OCI-LY1 (cell line): Measurements from ENCODE around the gene GOLGA6L7.

Source experiments
- H2AFZ ChIP-seq: fragments of 200-600 bp; sonication (generic), shearing (Covaris generic); 2 replicates; pipeline ENCODE4 v1.6.0; 2014; ENCODE audit warnings: antibody characterized with exemption, mild to moderate bottlenecking, low read length
- H3F3A ChIP-seq: fragments of 200-600 bp; sonication (generic), shearing (Covaris generic); 2 replicates; pipeline ENCODE4 v1.6.0; 2014; ENCODE audit warnings: mild to moderate bottlenecking, antibody characterized with exemption, low read length, moderate library complexity; ENCODE audit not compliant: insufficient read depth
- H3K27ac ChIP-seq: fragments of 200-600 bp; sonication (generic); 2 replicates; pipeline ENCODE4 v1.5.1; 2014; ENCODE audit warnings: low read length, mixed run types, mild to moderate bottlenecking, low read depth; ENCODE audit not compliant: poor library complexity, severe bottlenecking
- H3K27me3 ChIP-seq: fragments of 200-600 bp; sonication (generic); 2 replicates; pipeline ENCODE4 v1.6.0; 2014; ENCODE audit warnings: antibody characterized with exemption, mild to moderate bottlenecking, low read length, moderate library complexity; ENCODE audit not compliant: insufficient read depth
- H3K36me3 ChIP-seq: fragments of 200-600 bp; sonication (generic); 2 replicates; pipeline ENCODE4 v1.6.1; 2014; ENCODE audit warnings: mild to moderate bottlenecking, antibody characterized with exemption, low read length, moderate library complexity, mixed read lengths; ENCODE audit not compliant: insufficient read depth
- H3K4me1 ChIP-seq: fragments of 200-600 bp; sonication (generic); 2 replicates; pipeline ENCODE4 v1.5.1; 2014; ENCODE audit warnings: mild to moderate bottlenecking, low read length, moderate library complexity; ENCODE audit not compliant: insufficient read depth, severe bottlenecking
- H3K4me2 ChIP-seq: fragments of 200-600 bp; sonication (generic), shearing (Covaris generic); 2 replicates; pipeline ENCODE4 v1.6.1; 2014; ENCODE audit warnings: low read length
- H3K4me3 ChIP-seq: fragments of 200-600 bp; sonication (generic); 2 replicates; pipeline ENCODE4 v1.5.1; 2014; ENCODE audit warnings: low read length, low read depth, mild to moderate bottlenecking, mixed read lengths; ENCODE audit not compliant: poor library complexity, severe bottlenecking
- H3K79me2 ChIP-seq: fragments of 200-600 bp; shearing (Covaris generic); 2 replicates; pipeline ENCODE4 v1.6.1; 2016; ENCODE audit warnings: mixed run types, low read length, mixed read lengths; ENCODE audit not compliant: insufficient read depth
- H3K9ac ChIP-seq: fragments of 200-600 bp; sonication (generic), shearing (Covaris generic); 2 replicates; pipeline ENCODE4 v1.6.1; 2014; ENCODE audit warnings: mild to moderate bottlenecking, low read length, mixed read lengths
- H3K9me2 ChIP-seq: fragments of 200-600 bp; sonication (generic), shearing (Covaris generic); 2 replicates; pipeline ENCODE4 v1.6.1; 2014; ENCODE audit warnings: low read depth, mild to moderate bottlenecking, low read length, mixed read lengths
- H3K9me3 ChIP-seq: fragments of 200-600 bp; shearing (Covaris generic); 2 replicates; pipeline ENCODE4 v1.6.1; 2014; ENCODE audit warnings: low read length, mixed read lengths
- H4K20me1 ChIP-seq: fragments of 200-600 bp; sonication (generic), shearing (Covaris generic); 2 replicates; pipeline ENCODE4 v1.6.0; 2016; ENCODE audit warnings: mild to moderate bottlenecking, low read length; ENCODE audit not compliant: insufficient read depth
- CTCF ChIP-seq: fragments of 200-600 bp; sonication (generic), shearing (Covaris generic); IDR thresholded peaks from 2 replicates; pipeline ENCODE4 v1.5.1; 2017; ENCODE audit warnings: mild to moderate bottlenecking, antibody characterized with exemption, low read length, moderate library complexity, mixed read lengths
- EZH2 ChIP-seq: fragments of 200-600 bp; sonication (generic), shearing (Covaris generic); IDR thresholded peaks from 2 replicates; pipeline ENCODE4 v1.8.0; 2017; ENCODE audit warnings: borderline replicate concordance, mixed run types, mild to moderate bottlenecking, antibody characterized with exemption, low read length, moderate library complexity, mixed read lengths

Gene GOLGA6L7

GRCh38 chr15:28881170-28881569 is 32.7 kb upstream of the GOLGA6L7 start:
- H3K27me3 ChIP-seq: no peaks in the 10 kb centered on the region
- H3K27ac ChIP-seq: no peak overlapping the region
- no peaks in the 10 kb centered on the region for H4K20me1 ChIP-seq
- no peaks in the 10 kb centered on the region for H3K36me3 ChIP-seq
- TF ChIP-seq CTCF (no peak), EZH2 (no peak)
- no peaks in the 10 kb centered on the region for H3K9me3 ChIP-seq
- H3K4me2 ChIP-seq: no peak overlapping the region
- H3K4me3 ChIP-seq: no peak overlapping the region
- no peaks in the 10 kb centered on the region for H3K79me2 ChIP-seq
- H3F3A ChIP-seq: no peaks in the 10 kb centered on the region
- H3K9ac ChIP-seq: no peak overlapping the region
- H2AFZ ChIP-seq: no peak overlapping the region
- no peaks in the 10 kb centered on the region for H3K4me1 ChIP-seq
- H3K9me2 ChIP-seq: no peaks in the 10 kb centered on the region

GRCh38 chr15:28880680-28881079 is 32.2 kb upstream of the GOLGA6L7 start:
- TF ChIP-seq EZH2: no peak
- no peak for TF ChIP-seq CTCF
- Histone ChIP-seq H3K36me3 (no peaks in the 10 kb centered on the region), H3K4me3 (no peak overlapping the region), H3K27me3 (no peaks in the 10 kb centered on the region), H3K4me1 (no peaks in the 10 kb centered on the region), H2AFZ (no peak overlapping the region), H3K9me2 (no peaks in the 10 kb centered on the region), H4K20me1 (no peaks in the 10 kb centered on the region), H3K9ac (no peak overlapping the region), H3K79me2 (no peaks in the 10 kb centered on the region), H3K9me3 (no peaks in the 10 kb centered on the region), H3K4me2 (no peak overlapping the region), H3F3A (no peaks in the 10 kb centered on the region), H3K27ac (no peak overlapping the region)

GRCh38 chr15:28879551-28879950 is 31.1 kb upstream of the GOLGA6L7 start:
- no peaks in the 10 kb centered on the region for H3K79me2 ChIP-seq

More at GRCh38 chr15:28879551-28879950, 31.1 kb upstream of the GOLGA6L7 start:
- H3K4me1 ChIP-seq: no peaks in the 10 kb centered on the region
- TF ChIP-seq CTCF (no peak), EZH2 (no peak)
- H3K9me2 ChIP-seq: no peaks in the 10 kb centered on the region
- H3K27me3 ChIP-seq: no peaks in the 10 kb centered on the region
- H3K4me3 ChIP-seq: no peak overlapping the region
- H3K9ac ChIP-seq: no peak overlapping the region
- no peak overlapping the region for H2AFZ ChIP-seq
- H3K4me2 ChIP-seq: no peak overlapping the region
- H4K20me1 ChIP-seq: no peaks in the 10 kb centered on the region
- H3K36me3 ChIP-seq: no peaks in the 10 kb centered on the region
- H3F3A ChIP-seq: no peaks in the 10 kb centered on the region
- H3K27ac ChIP-seq: no peak overlapping the region
- no peaks in the 10 kb centered on the region for H3K9me3 ChIP-seq
